Measurements from ENCODE around the gene DENND5A.
"Not testable (repeated sequence)": the region's sequence is repeated elsewhere in the genome, so short reads cannot be mapped to it uniquely, and the experiment has no call there.

Gene DENND5A

DNA sequence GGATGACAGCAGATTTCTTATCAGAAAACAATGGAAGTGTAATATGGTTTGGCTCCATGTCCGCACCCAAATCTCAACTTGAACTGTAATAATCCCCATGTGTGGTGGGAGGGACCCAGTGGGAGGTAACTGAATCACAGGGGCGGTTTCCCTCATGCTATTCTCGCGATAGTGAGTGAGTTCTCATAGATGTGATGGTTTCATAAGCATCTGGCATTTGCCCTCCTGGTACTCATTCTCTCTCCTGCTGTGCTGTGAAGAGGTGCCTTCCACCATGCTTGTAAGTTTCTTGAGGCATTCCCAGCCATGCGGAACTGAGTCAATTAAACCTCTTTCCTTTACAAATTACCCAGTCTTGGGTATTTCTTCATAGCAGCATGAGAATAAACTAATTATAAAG, 92.8 kb downstream of the DENND5A start:
- DNase-seq = peak; percentile 3 to 19

DNA sequence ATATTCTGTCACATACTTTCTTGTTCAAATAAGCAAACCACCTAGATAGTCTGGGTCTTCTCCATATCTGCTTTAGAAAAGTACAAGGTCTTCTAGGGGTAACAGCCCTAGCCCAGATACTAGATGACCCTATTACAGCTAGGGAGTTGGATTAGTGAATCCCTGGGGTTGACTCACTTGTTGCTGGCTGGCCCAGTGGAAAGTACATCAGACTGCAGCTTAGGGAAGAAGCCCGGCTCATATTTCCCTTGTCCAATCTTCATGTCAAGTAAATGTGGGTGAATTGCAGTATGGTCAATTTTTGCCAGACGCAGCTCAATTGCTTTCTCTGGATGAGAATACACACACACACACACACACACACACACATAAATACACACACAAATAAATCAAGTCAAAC, 94.7 kb downstream of the DENND5A start:
- no peak for DNase-seq

DNA sequence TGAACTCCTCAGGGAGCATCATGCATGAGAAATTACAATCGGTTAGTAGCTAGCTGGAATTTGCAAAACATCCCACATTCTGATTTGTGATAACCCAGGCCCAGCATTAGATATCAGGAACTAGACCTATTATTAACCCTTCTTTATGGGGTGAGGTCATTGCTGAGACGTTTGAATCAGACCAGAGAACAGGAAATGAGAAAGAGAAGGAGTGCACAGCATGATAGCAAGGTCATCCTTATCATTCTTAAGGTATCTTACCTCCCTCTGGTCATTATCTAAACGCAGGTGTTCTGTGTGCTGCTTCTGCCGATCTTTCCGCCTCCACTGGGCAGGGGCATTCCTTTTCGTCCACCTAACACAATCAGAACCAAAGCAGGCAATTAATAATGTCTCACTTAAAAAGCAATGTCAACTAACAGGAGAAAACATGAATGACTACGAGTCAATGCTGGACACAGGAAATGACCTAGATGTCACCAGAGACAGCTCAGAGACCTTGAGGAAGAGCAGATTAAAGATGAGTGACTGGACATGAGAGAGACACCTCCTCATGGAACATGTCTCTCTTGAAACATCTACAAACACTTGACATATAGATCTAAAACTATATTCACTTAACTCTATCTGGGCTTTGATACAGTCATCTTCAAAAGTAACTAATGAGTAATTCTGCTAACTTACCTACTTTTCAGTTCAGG, 95.4 kb downstream of the DENND5A start:
- no peak for DNase-seq

GRCh38 chr11:9161991-9162390, 103.2 kb downstream of the DENND5A start:
- DNase-seq = not testable (repeated sequence)

- no peak for DNase-seq
These were observed 105.0 kb downstream of the DENND5A start for GRCh38 chr11:9160166-9160565.

DNA sequence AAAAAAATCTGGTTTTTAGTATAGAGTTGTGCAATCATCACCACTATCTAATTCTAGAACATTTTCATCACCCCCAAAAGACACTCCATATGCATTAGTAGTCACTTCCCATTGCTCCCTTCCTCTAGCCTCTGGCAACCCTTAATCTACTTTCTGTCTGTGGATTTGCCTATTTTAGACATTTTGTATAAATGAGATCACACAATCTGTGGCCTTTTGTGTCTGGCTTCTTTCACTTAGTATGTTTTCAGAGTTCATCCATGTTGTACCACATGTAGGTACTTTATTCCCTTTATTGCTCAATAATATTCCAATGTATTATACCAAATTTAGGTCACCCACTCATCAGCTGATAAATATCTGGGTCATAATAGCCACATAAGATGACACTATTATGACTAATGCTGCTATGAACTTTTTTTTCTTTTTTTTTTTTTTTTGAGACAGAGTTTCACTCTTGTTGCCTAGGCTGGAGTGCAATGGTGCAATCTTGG, 106.2 kb downstream of the DENND5A start:
- DNase-seq = no peak

DNA sequence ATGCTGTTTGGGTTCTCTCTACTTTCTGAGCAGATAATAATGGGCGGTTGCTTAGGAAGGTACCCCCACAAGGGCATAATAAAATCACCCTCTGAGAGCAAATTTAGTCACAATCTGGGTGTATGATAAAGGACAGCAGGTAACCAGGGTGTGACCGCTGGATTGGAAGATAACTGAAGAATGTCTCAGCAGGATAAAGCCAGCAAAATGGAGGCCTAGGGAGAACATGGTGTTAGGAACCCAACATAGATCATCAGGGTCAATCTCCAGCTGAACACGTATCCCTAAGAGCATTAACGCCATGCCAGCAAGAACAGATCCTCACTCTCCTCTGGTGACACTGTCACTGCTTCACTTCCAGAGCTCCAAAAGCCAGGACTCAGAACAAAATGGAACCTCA, 109.2 kb downstream of the DENND5A start:
- no peak for DNase-seq

DNA sequence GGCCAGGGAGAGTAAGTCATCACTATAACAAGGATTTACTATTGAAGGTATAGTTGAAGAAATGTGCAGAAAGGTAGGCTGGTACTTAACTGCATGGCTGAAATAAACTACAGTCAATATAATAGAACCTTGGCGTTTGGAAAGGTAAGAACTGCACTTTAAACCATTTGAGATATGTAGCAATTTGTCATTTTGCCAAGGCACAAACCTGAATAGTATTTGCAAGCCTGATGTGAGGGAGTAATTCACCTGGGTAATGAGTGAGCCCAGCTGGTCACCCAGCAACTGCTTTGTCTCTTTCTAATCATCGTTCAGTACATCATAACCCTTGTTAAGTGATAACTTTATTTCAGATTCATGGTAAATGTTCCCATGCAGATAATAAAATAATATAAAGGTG, 111.5 kb downstream of the DENND5A start:
- no peak for DNase-seq

DNA sequence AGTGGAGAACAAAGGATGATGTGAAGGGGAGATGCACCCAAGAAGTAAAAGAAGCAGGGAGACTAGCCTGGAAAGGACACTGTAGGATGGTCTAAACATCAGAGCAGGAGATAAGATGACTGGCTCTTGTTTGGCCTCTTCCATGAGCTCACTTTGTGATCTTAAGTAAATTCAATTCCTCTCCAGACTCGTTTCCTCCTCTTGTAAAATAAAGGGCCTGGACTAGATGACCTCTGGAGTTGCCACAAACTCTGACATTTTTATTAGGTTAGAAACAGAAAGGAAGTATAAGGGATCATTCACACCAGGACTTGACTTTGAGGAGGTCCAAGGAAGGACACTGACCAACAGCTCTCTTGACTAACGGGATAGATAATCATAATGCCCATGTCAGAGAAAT, 113.5 kb downstream of the DENND5A start:
- no peak for DNase-seq

DNA sequence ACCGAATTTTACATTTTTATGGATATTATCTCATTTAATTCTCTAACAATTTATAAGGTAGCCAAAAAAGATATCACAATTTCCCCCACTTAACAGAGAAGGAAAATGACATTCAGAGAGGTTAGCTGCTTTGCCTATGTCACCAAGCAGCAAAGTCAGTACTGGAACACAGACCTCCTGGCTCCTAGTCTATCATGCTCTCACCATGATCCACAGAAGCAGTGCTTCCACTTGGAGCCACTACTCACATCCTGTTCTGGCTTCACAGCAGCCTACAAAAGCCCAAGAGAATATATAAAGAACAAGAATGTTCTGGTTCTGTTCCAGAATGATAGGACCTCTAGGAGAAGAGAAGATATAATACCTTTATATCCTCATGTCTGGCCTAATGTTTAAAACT, 114.2 kb downstream of the DENND5A start:
- DNase-seq = no peak

GRCh38 chr11:9150501-9150900, 114.6 kb downstream of the DENND5A start:
- DNase-seq = no peak

DNA sequence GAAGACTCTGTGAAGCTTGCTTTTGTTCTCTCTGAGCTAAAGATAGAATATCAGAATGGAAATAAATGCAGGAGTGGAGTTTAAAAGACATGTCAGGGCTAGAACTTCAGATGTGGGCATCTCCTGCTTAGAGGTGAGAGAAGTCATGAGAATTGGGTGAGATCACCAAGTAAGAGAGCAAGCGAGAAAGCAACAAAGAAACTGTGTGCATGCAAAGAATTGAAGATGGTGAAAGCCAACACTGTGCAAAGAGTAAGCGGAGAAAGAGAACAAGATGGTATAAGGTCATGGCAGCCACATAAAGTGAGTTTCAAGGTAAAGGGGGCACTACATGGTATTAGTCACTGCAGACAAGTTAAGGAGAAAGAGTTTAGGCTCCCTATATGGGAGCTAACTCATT, 116.4 kb downstream of the DENND5A start:
- no peak for DNase-seq

DNA sequence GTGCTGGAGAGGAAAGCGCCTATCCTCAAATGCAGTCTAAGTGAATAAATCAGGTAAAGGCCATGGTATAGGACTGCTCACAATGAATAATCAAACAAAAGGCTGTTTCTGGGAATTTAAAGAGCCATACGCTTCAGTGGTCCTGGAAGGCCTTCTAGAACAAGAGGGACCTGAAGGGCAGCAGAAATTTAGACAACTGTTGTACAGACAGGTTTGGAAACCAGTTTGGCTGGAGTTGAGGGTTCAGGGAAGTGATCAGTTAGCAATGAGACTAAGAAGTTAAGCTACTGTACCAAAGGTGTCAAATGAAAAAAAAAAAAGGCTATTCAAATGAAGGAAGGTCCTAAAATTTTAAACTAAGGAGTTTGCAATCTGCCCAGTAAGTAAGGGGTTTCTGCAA, 117.1 kb downstream of the DENND5A start:
- DNase-seq = no peak

DNA sequence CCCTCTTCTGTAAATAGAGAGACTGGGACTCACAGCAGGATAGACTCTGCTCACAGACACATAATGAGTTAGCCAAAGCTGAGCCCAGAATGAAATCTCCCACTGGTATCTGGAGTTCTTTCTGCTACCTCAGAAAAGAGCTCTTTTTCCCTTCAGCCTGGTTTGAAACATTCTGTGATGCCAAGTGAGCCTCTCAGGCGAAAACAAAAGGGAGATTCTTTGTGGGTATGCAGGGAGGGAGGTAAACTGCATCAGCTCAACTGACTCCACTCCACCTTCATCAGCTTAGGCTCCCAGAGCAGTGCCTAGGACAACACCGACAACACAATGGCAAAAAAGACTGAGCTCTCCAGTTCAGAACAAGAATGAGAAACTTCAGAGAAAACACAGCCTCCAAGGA, 118.7 kb downstream of the DENND5A start:
- no peak for DNase-seq

DNA sequence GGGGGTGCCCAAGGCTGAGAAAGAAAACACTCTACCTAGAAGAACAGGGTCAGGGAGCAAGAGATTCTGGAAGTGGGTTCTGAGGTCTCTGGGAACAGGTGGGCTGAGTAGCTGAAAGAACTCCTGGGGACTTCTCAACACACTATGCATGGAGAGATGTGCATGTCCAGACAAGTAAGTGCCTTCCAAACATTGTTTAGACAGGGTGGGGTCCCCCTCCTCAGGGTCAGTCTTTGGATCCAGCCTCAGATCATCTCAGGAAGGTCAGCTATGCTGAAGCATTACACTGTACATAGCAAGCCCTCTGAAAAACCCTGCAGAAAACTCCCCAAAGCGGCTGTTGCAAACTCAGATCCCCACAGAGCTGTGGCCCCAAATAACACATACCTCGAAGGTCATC, 119.9 kb downstream of the DENND5A start:
- DNase-seq = no peak

GRCh38 chr11:9144828-9145227, 120.3 kb downstream of the DENND5A start:
- DNase-seq = no peak

- no peak for DNase-seq
These were observed 121.4 kb downstream of the DENND5A start for GRCh38 chr11:9143721-9144120.

DNA sequence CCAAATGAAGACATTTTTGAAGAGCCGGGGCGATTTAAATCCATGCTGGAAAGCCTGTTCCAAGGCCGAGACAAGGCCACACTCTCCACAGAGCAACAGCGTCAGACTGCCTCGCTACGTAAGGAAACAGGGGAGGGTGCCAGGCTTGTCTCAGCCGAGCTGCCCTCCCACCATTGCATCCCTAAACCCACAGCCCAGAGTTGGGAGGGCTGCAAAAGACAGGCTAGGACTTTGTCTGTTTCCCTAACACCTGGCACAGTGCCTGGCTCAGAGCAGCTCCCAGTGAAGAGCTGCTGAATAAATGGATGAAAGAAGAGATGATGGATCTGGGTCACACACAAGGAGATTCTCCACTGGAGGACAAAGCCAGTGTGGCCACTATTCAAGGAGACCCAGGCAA, 122.4 kb downstream of the DENND5A start:
- no peak for DNase-seq

- DNase-seq = no peak
These were observed 124.0 kb downstream of the DENND5A start for GRCh38 chr11:9141186-9141585.

- DNase-seq = no peak
These were observed 125.4 kb downstream of the DENND5A start for GRCh38 chr11:9139628-9140357.

DNA sequence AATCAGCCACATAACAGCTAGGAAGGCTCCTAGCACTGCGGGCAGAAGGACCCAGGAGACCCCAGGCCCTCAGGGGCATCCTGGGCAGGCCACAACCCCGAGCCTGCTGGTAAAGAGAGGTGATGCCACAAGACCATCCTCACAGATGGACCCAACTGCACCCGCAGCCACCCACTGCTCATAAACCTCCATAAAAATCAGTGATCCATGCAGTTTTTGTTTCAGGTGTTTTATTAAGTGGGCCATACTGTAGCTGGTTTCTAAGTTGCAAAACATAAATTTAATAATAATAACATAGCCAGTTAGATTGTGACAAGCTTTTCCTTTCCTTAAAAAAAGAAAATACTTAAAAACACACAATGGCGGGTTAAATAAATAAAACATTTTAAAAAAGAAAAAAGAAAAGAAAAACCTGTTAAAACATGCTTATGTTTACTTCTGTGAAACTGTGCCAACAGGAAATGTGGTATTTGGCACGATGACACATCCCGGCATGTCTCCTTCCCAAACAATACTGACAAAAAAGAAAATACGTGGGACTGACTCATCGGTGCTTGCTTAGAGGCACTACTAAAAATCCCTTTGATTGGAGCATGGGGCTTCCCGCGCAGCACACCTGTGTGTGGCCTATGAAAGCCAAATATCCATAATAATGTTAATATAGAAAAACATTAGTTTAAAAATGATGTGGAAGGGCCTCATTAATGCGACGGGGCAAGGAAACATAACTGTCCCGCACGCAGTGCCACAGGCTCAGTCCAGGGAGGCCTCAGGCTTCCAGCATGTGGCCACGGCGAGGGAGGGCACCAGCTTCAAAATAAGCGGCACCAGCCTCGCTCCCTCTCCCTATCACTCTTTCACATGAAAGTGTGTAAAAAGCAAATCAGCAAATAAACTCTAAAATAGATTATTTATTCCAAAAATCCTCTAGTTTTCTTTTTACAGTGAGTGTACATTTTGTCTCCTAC, 126.3 kb downstream of the DENND5A start:
- DNase-seq = peak in 1 of 2 experiments; percentile 3

DNA sequence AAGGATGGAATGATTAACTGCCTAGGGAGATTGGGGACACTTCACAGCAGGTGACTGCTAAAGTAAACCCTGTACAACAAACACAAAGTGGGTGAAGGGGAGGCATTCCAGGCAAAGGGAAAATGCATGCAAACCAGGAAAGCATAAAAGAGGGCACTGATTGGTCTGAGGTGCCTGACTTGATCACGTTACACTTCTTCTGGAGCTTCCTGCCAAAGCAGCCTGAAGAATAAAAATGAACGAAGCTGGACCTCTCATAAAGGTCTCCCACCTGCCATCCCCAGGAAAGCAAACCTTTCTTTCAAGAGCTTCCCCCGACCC, 127.1 kb downstream of the DENND5A start:
- DNase-seq = peak in 1 of 2 experiments; percentile 94

Measured in NCI-H187 (cell line).